NB4 (cell line): ENCODE results near the gene FNDC11.

Experiments
- CTCF ChIP-seq: IDR thresholded peaks from one replicate; pipeline ENCODE4 v1.5.1; 2012; ENCODE audit warnings: low read depth, low read length
- MAX ChIP-seq: IDR thresholded peaks from 2 replicates; pipeline ENCODE4 v1.6.1; 2011; ENCODE audit warnings: low read depth, low read length
- POLR2A ChIP-seq: IDR thresholded peaks from 2 replicates; pipeline ENCODE4 v1.6.1; 2011; ENCODE audit warnings: mild to moderate bottlenecking; ENCODE audit not compliant: insufficient read length; ENCODE audit errors: extremely low read depth

GRCh38 chr20:63590218-63591146 is 36.5 kb downstream of the FNDC11 start:
- TF ChIP-seq CTCF = no peak
- TF ChIP-seq POLR2A = no peak
- no peak for TF ChIP-seq MAX
